Right lobe of liver (tissue), 4 donors: ENCODE data around the gene EYA3.

ENCODE experiments used
- POLR2A ChIP-seq: fragments of 450-650 bp; IDR thresholded peaks from one replicate; pipeline ENCODE4 v1.6.1; 2017; ENCODE audit warnings: antibody characterized with exemption, mild to moderate bottlenecking
- TF ChIP-seq, protein P1 (sequence below), 4 donors: fragments of 200-600 bp in 3 of 4; fragments of 450-650 bp in 1 of 4; IDR thresholded peaks; one replicate each; pipeline versions ENCODE4 v1.5.1 to v1.8.0; 2016 to 2022; ENCODE audit warnings: antibody characterized with exemption in 4 of 4, mild to moderate bottlenecking in 2 of 4
- donor health status: DM: no; HTN: no; CAD: no.
- donor health status: DM: no; HTN: no; CAD: no.
- donor health status: DM: no; HTN: yes; CAD: no.

DNA sequence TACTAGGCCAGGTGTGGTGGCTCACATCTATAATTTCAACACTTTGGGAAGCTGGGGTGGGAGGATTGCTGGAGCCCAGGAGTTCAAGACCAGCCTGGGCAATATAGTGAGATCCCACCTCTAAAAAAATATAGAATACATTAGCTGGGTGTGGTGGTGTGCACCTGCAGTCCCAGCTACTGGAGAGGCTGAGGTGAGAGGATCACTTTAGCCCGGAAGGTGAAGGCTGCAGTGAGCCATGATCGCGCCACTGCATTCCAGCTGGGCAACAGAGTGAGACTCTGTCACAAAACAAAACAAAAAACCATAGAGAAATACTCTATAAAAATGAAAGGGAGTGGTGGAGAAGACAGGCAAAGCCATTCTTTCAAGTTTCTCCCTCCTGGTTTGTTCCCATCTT lies 62.1 kb downstream of the EYA3 start:
- TF ChIP-seq, protein P1, sequence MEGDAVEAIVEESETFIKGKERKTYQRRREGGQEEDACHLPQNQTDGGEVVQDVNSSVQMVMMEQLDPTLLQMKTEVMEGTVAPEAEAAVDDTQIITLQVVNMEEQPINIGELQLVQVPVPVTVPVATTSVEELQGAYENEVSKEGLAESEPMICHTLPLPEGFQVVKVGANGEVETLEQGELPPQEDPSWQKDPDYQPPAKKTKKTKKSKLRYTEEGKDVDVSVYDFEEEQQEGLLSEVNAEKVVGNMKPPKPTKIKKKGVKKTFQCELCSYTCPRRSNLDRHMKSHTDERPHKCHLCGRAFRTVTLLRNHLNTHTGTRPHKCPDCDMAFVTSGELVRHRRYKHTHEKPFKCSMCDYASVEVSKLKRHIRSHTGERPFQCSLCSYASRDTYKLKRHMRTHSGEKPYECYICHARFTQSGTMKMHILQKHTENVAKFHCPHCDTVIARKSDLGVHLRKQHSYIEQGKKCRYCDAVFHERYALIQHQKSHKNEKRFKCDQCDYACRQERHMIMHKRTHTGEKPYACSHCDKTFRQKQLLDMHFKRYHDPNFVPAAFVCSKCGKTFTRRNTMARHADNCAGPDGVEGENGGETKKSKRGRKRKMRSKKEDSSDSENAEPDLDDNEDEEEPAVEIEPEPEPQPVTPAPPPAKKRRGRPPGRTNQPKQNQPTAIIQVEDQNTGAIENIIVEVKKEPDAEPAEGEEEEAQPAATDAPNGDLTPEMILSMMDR (IDR thresholded peaks at IDR 0.05), result no peak
- TF ChIP-seq POLR2A, result no peak
